Keratinocyte (primary cell): ENCODE results near the gene PP2D1.

ENCODE experiments used
- CTCF ChIP-seq, 3 experiments: IDR thresholded peaks in 1 of 3; conservative IDR thresholded peaks in 1 of 3; optimal IDR thresholded peaks in 1 of 3; 2 replicates in 2 of 3; 3 replicates in 1 of 3; pipeline versions ENCODE3 to v1.5.1; 2011; ENCODE audit warnings: low read length in 3 of 3, mild to moderate bottlenecking in 3 of 3, moderate library complexity in 2 of 3, control low read depth in 1 of 3, inconsistent platforms in 1 of 3; ENCODE audit not compliant: insufficient read depth in 2 of 3; ENCODE audit errors: extremely low read depth in 1 of 3
- EZH2 ChIP-seq: IDR thresholded peaks from one replicate; pipeline ENCODE4 v1.6.1; 2012; ENCODE audit warnings: inconsistent platforms, mild to moderate bottlenecking, low read length, moderate library complexity

- TF ChIP-seq CTCF (optimal IDR thresholded peaks at IDR 0.05 in 1 of 3, IDR thresholded peaks at IDR 0.05 in 1 of 3, conservative IDR thresholded peaks at IDR 0.05 in 1 of 3; ENCODE audit: extremely low read depth in 1 of 3, insufficient read depth in 2 of 3, low read length in 3 of 3) = no peak
- TF ChIP-seq EZH2 = no peak
These were observed 41.7 kb downstream of the PP2D1 start for GRCh38 chr3:19970327-19970726.
